ENCODE data around the gene ACOX1.

ACOX1 gene

DNA sequence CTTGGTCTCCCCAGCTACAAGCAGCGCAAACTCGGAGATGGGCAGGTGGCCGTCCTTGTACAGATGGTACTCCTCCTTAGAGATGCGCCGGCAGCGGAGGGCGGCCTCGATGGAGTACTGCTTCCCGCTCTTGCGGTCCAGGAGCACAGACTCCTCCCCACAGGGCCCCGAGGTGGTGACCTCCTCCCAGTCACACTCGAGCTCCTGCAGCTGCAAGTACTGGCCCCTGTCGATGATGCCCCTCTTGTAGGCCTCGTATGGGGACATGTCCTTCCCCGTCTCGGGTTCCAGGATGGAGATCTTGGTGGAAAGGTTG is 28.8 kb upstream of the ACOX1 start:
- Histone ChIP-seq H3K27me3 (ENCODE audit: insufficient read depth, low read depth, severe bottlenecking) (no peaks in the 10 kb centered on the region), H3K36me3 (peaks cover 47% of the 10 kb centered on the region), H3K4me3 (ENCODE audit: low read depth, low read length) (no peak overlapping the region), H3K9me3 (ENCODE audit: severe bottlenecking) (no peaks in the 10 kb centered on the region), H3K27ac (no peak overlapping the region)
- no peak for DNase-seq
- no peak for TF ChIP-seq CTCF (IDR thresholded peaks at IDR 0.05; ENCODE audit: low read depth, low read length)

GRCh38 chr17:76007131-76007849 is 28.3 kb upstream of the ACOX1 start:
- Histone ChIP-seq H3K4me3 (ENCODE audit: low read depth, low read length) (no peak overlapping the region), H3K9me3 (ENCODE audit: severe bottlenecking) (no peaks in the 10 kb centered on the region), H3K27me3 (ENCODE audit: insufficient read depth, low read depth, severe bottlenecking) (no peaks in the 10 kb centered on the region), H3K36me3 (peaks cover 49% of the 10 kb centered on the region), H3K27ac (no peak overlapping the region)
- no peak for DNase-seq
- no peak for TF ChIP-seq CTCF (IDR thresholded peaks at IDR 0.05; ENCODE audit: low read depth, low read length)

GRCh38 chr17:76005263-76006149 is 26.5 kb upstream of the ACOX1 start:
- no peak overlapping the region for H3K4me3 ChIP-seq (ENCODE audit: low read depth, low read length)
- peaks cover 53% of the 10 kb centered on the region for H3K36me3 ChIP-seq
- peak; percentile 93 for DNase-seq
- no peaks in the 10 kb centered on the region for H3K27me3 ChIP-seq (ENCODE audit: insufficient read depth, low read depth, severe bottlenecking)
- H3K9me3 ChIP-seq (ENCODE audit: severe bottlenecking) = no peaks in the 10 kb centered on the region
- no peak overlapping the region for H3K27ac ChIP-seq
- peak; percentile 71 for TF ChIP-seq CTCF (IDR thresholded peaks at IDR 0.05; ENCODE audit: low read depth, low read length)

- Histone ChIP-seq H3K27ac (no peak overlapping the region), H3K9me3 (ENCODE audit: severe bottlenecking) (no peaks in the 10 kb centered on the region), H3K36me3 (peaks cover 58% of the 10 kb centered on the region), H3K27me3 (ENCODE audit: insufficient read depth, low read depth, severe bottlenecking) (no peaks in the 10 kb centered on the region), H3K4me3 (ENCODE audit: low read depth, low read length) (no peak overlapping the region)
- no peak for TF ChIP-seq CTCF (IDR thresholded peaks at IDR 0.05; ENCODE audit: low read depth, low read length)
- no peak for DNase-seq
Observed at GRCh38 chr17:76004750-76005262, 25.8 kb upstream of the ACOX1 start.

- Histone ChIP-seq H3K27ac (no peak overlapping the region), H3K4me3 (ENCODE audit: low read depth, low read length) (no peak overlapping the region), H3K36me3 (peaks cover 60% of the 10 kb centered on the region), H3K27me3 (ENCODE audit: insufficient read depth, low read depth, severe bottlenecking) (no peaks in the 10 kb centered on the region), H3K9me3 (ENCODE audit: severe bottlenecking) (no peaks in the 10 kb centered on the region)
- no peak for DNase-seq
- no peak for TF ChIP-seq CTCF (IDR thresholded peaks at IDR 0.05; ENCODE audit: low read depth, low read length)
Observed at GRCh38 chr17:76003915-76004314, 24.9 kb upstream of the ACOX1 start.

Measured in WERI-Rb-1 (cell line).